Neutrophil (primary cell): ENCODE measurements around the gene CDH3.

Source experiments
- H3K27ac ChIP-seq: fragments of 200-600 bp; sonication (generic); 2 replicates; pipeline ENCODE4 v1.5.1; 2016; ENCODE audit warnings: mild to moderate bottlenecking, moderate library complexity
- H3K27me3 ChIP-seq: fragments of 200-600 bp; sonication (generic); 2 replicates; pipeline ENCODE4 v1.6.0; 2016; ENCODE audit warnings: mild to moderate bottlenecking
- H3K36me3 ChIP-seq: fragments of 200-600 bp; sonication (generic); 2 replicates; pipeline ENCODE4 v1.5.1; 2017
- H3K4me1 ChIP-seq, 2 experiments: fragments of 200-600 bp in 1 of 2; sonication (generic) in 1 of 2; 1 replicate in 1 of 2; 2 replicates in 1 of 2; pipeline versions ENCODE4 v1.5.1 to v1.6.1; 2013 to 2016; ENCODE audit warnings: low read depth in 1 of 2, low read length in 1 of 2, mild to moderate bottlenecking in 1 of 2, moderate library complexity in 1 of 2; ENCODE audit not compliant: control insufficient read depth in 1 of 2, insufficient read depth in 1 of 2
- H3K4me3 ChIP-seq, 2 experiments: fragments of 200-600 bp in 1 of 2; sonication (generic) in 1 of 2; 1 replicate in 1 of 2; 2 replicates in 1 of 2; pipeline ENCODE4 v1.5.1; 2013 to 2016; ENCODE audit warnings: low read depth in 1 of 2, low read length in 1 of 2, mild to moderate bottlenecking in 1 of 2, moderate library complexity in 1 of 2
- H3K9me3 ChIP-seq: fragments of 200-600 bp; sonication (generic); 2 replicates; pipeline ENCODE4 v1.5.1; 2016
- TF ChIP-seq, protein P1 (sequence below): fragments of 200-600 bp; sonication (generic); IDR thresholded peaks from 2 replicates; pipeline ENCODE4 v1.5.1; 2016; ENCODE audit warnings: antibody characterized with exemption

Gene CDH3

DNA sequence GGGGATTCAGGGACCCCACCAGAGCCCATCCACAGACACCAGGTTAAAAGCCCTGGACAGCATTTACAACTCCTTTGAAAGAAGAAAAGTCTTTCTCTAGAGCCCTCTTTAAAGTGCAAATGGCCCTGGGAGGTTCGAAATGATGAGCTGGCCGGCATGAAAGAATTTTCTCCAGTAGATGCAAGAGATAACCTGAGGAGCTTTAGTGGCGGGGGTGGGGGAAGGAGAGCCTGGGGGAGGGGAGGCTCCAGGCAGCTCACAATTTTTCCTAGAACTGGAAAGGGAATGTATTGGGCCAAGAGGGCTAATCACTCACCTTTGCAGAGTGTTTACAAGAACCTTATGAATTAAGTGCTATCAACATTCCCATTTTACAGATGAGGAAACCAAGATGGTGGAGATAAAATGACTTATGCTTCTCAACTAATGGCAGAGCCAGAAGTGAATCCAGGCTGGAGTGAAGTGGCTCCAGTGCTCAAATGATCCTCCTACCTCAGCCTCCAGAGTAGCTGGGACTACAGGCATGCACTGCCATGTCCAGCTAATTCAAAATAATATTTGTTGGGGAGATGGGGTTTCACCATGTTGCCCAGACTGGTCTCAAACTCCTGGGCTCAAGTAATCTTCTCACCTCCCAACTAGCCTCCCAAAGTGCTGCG, 87.8 kb downstream of the CDH3 start:
- H3K36me3 ChIP-seq = no peaks in the 10 kb centered on the region
- H3K4me1 ChIP-seq = peaks cover 6 to 10% of the 10 kb centered on the region in 2 experiments
- H3K27ac ChIP-seq = no peak overlapping the region
- H3K9me3 ChIP-seq = no peaks in the 10 kb centered on the region
- H3K4me3 ChIP-seq = no peak overlapping the region
- peaks cover 36% of the 10 kb centered on the region for H3K27me3 ChIP-seq
- TF ChIP-seq, protein P1, sequence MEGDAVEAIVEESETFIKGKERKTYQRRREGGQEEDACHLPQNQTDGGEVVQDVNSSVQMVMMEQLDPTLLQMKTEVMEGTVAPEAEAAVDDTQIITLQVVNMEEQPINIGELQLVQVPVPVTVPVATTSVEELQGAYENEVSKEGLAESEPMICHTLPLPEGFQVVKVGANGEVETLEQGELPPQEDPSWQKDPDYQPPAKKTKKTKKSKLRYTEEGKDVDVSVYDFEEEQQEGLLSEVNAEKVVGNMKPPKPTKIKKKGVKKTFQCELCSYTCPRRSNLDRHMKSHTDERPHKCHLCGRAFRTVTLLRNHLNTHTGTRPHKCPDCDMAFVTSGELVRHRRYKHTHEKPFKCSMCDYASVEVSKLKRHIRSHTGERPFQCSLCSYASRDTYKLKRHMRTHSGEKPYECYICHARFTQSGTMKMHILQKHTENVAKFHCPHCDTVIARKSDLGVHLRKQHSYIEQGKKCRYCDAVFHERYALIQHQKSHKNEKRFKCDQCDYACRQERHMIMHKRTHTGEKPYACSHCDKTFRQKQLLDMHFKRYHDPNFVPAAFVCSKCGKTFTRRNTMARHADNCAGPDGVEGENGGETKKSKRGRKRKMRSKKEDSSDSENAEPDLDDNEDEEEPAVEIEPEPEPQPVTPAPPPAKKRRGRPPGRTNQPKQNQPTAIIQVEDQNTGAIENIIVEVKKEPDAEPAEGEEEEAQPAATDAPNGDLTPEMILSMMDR = no peak

- H3K27ac ChIP-seq = no peak overlapping the region
- peaks cover 6 to 16% of the 10 kb centered on the region in 2 experiments for H3K4me1 ChIP-seq
- H3K9me3 ChIP-seq = no peaks in the 10 kb centered on the region
- TF ChIP-seq, protein P1 = no peak
- peaks cover 43% of the 10 kb centered on the region for H3K27me3 ChIP-seq
- no peaks in the 10 kb centered on the region for H3K36me3 ChIP-seq
- H3K4me3 ChIP-seq = no peak overlapping the region
Measured at GRCh38 chr16:68733570-68733969, 88.5 kb downstream of the CDH3 start.

DNA sequence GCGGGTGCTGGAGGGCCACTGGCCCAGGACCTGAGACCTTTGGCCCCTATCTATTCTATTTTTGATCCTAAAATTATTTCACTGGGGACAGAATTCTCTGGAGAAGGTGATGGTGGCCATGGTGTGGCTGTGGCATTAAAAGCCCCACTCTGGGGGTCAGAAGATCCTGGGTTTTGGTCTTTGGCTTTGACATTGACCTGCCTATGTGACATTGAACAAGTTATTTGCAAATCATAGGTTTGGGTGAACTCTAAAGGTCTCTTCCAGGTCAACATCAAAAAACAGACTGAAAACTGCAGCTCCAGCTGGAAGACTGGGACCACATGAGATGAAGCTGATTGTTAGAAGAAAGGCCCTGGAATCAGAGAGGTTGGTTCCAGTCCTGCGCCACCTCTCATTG, 89.7 kb downstream of the CDH3 start:
- Histone ChIP-seq H3K4me3 (no peak overlapping the region), H3K27me3 (peaks cover 50% of the 10 kb centered on the region), H3K9me3 (no peaks in the 10 kb centered on the region), H3K36me3 (no peaks in the 10 kb centered on the region), H3K4me1 (peaks cover 6 to 16% of the 10 kb centered on the region in 2 experiments), H3K27ac (no peak overlapping the region)
- TF ChIP-seq, protein P1 = no peak

DNA sequence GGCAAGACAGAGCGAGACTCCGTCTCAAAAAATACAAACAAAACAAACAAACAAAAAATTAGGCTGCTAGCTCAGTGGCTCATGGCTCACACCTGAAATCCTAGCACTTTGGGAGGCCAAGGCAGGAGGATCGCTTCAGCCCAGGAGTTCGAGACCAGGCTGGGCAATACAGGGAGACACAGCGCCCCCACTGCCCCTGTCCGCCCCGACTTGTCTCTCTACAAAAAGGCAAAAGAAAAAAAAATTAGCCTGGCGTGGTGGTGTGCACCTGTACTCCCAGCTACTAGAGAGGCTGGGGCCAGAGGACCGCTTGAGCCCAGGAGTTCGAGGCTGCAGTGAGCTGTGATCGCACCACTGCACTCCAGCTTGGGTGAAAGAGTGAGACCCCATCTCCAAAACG, 91.5 kb downstream of the CDH3 start:
- TF ChIP-seq, protein P1 = no peak
- H3K4me1 ChIP-seq = peaks cover 6 to 16% of the 10 kb centered on the region in 2 experiments
- H3K36me3 ChIP-seq = no peaks in the 10 kb centered on the region
- peaks cover 50% of the 10 kb centered on the region for H3K27me3 ChIP-seq
- no peaks in the 10 kb centered on the region for H3K9me3 ChIP-seq
- no peak overlapping the region for H3K27ac ChIP-seq
- H3K4me3 ChIP-seq = no peak overlapping the region

GRCh38 chr16:68737046-68737729, 92.1 kb downstream of the CDH3 start, which contains the start of gene CDH1:
Gene CDH1, plus strand, starts transcription at chr16:68737292. Its CDS starts 124 bp downstream, at chr16:68737416.
- no peak within 1 kb of the TSS for H3K27ac ChIP-seq
- H3K9me3 ChIP-seq = no peaks in the 10 kb centered on the region
- H3K36me3 ChIP-seq = no peaks in the 10 kb centered on the region
- H3K27me3 ChIP-seq = peaks cover 50% of the 10 kb centered on the region
- TF ChIP-seq, protein P1 = no peak
- peaks cover 6 to 16% of the 10 kb centered on the region in 2 experiments for H3K4me1 ChIP-seq
- no peak within 1 kb of the TSS for H3K4me3 ChIP-seq
